Activated T-cell treated with anti-CD3 and anti-CD28 coated beads for 24 hours (primary cell): Measurements from ENCODE around the gene NSUN6.
"Not testable (repeated sequence)": the region's sequence is repeated elsewhere in the genome, so short reads cannot be mapped to it uniquely, and the experiment has no call there.

Experiments
- DNase-seq: peaks from one replicate; pipeline ENCODE4 v3.0.0-alpha.2; 2020; ENCODE audit warnings: low read depth

Gene NSUN6

DNA sequence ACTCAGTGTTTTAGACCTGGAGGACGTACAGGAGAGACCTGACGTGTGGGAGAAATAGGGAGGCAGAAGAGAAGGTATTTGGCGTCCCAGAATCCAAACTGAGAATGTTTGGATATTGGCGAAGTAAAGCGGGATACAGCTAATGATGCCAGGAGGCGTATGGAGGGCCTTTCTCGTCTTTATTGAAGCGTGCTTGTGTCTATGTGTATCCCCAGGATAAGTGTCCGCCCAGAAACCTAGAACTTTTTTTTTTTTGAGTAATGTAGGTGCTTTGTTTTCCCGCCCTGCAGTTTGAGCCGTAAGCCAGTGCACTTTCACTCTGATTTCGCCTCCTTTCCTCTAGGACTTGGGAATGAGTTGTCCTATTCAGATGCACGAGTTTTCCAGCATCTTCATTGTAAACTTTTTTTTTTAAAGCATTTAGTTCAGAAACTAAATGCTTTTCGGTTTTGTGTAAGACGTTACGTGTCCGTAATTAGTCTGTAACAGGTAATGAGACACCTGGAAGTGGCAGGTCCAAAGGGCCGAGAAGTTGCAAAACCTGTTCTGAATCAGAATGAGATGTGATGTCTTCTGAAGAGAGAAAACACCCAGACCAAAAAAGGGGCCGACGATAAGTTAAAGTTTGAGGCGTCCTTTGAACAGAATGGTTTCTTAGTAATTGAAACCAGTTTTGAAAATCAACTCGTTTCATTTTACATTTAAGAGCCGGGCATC, 8.6 kb upstream of the NSUN6 start:
- DNase-seq = no peak

DNA sequence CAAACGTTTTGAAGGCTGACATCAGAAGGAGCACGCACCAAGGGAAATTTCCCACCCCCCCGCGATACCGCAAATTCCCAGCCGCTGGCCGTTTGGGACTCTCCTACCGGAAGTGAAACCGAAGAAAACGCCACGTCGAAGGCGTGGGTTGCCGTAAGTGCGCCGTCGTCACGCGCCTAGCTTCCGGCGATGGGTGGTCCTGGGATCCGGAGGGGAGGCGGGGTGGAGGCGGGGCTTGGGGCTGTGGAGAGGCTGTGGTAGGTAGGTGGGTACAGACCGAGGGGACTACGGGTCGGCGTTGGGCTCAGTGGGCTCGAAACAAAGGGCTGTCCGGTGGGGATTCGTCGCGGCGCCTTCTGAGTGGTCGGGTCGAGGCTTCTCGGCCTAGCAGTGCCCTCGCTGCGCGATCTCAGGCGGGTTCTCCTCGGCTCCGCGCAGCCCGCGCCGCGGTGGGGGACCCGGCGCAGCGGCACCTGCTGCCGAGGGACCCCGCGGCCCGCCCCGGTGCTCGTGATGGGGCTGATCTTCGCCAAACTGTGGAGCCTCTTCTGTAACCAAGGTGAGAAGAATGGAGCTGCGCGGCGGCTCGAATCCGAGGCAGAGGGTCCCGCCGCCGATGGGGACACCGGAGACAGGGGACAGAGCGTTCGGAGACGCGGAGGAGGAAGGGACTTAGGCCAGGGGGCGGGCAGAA, 7.9 kb upstream of the NSUN6 start, which contains the start of gene ARL5B:
Gene ARL5B (plus strand): TSS at position 307 of the 694 bp plus-strand sequence. CDS start 207 bp downstream, at position 514.
- DNase-seq = peak; percentile 97

DNA sequence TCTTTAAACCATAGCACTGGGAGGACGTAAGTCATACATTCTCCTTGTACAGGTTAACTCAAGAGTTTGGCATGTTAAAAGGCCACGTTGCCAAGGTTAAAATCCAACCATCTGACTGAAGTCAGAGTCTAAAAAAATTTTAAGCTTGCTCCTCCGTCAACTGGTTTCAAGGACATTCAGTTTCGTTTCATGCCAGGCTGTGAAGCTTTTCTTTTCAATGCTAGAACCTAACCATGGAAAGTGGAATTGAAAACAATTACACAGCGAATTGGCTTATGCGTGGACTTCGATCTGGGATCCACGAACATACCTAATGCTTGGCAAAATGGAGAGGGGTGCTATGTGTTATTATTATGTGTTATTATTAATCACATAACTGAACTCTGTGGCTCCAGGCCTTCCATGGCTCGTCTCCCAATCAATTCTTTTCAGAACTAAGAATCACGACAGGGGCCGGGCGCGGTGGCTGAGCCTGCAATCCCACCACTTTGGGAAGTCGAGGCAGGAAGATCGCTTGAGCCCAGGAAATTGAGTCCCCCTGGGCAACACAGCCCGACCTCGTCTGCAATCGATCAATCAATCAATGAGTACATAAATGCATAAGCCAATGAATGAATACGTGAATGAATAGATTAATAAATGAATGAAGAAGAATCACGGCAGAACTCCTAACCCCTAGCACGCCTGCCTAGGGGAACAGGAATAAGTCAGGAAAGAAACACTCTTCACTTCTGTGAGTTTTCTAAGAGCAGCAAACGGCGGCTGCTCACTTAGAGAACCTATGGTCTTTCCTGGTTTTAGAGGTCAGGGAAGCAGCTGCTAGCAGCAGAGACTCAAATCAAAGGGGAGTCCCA, 7.1 kb upstream of the NSUN6 start:
- no peak for DNase-seq

DNA sequence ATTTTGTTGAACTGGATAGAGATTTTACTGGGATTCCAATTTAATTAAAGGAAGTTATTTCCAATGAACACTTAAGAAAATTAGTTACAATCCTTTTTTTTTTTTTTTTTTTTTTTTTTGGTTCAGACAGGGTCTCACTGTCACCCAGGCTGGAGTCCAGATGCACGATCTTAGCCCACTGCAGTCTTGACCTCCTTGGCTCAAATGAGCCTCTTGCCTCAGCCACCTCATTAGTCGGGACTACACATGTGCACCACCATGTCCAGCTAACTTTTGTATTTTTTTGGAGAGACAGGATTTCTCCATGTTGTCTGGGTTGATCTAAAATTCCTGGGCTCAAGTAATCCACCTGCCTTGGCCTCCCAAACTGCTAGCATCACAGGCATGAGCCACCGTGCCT, 5.3 kb upstream of the NSUN6 start:
- no peak for DNase-seq

DNA sequence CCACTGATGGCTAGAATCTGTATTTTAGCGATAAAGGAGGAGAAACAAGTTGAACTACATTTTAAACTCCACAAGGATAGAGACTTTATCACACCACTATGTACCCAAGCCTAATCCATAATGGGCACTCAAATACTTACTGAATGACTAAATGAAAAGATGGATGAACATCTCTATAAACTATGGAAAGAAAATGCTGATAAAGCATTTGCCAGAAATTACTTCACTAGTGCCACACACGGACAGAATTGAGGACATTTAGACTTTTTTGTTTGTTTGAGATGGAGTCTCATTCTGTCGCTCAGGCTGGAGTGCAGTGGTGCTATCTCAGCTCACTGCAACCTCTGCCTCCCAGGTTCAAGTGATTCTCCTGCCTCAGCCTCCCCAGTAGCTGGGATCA, 1.7 kb upstream of the NSUN6 start:
- DNase-seq = no peak

DNA sequence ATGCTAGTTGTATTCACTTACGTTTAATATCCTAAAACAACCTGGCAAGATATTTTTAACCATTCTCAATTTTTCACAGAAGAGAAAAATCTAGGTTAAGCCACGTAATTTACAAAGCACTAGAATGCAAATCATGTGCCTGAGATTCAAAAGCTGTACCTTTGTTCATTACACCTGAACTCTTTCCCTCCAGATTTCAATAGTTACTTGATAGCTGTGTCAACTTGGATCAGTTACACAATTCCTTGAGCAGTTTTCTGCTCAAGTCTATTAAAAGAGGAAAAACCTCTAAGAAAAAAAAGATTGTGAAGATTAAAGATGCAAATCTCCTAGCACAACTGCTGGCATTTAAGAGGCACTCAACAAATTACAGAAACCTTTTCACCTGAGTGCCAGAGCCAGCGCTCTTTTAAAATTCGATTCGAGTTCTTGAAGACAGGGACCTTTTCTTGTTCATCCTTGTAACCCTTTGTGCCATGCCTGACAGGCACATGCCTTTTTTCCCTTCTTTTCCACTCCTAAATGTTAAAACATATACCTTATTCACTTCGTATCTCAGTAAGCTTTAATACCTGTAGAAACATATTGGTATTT, 886 bp downstream of the NSUN6 start:
- DNase-seq = no peak

DNA sequence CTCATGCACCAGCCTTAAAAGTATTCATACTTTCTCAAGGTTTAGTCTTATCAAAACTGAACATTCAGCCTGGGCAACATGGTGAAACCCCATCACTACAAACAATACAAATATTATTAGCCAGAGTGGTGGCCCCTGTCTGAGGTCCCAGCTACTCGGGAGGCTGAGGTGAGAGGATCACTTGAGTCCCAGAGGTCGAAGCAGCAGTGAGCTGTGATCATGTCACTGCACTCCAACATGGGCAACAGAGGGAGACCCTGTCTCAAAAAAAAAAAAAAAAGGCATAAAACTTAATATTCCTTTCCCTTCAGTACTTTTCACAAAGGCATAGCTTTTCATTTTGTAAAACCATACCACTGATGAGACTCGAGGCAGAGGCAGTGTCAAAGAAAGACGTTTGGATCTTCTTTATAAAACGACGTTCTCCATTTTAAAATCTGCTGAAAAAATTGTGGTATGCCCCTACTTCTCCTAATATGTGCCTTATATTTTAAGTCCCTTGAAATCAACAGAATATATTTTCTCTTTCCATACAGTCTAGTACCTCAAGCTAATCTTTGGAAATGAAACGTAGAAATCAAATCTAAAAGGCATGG, 1.9 kb downstream of the NSUN6 start:
- DNase-seq = no peak

DNA sequence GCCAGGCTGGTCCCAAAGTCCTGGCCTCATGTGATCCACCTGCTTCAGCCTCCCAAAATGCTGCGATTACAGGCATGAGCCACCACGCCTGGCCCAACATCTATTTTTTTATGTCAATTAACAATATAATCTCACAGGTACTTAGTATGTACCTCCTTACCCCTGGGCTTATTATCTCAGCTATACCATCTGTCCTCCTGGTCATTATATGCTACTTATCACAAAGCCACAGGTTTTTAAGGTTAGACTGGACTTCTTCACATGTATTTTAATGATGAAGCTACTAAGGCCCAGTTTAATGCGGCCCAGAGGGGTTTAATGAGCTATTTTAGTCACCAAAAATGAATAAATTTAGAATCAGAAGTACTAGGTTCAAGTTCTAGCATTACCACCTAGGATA, 3.4 kb downstream of the NSUN6 start:
- no peak for DNase-seq

DNA sequence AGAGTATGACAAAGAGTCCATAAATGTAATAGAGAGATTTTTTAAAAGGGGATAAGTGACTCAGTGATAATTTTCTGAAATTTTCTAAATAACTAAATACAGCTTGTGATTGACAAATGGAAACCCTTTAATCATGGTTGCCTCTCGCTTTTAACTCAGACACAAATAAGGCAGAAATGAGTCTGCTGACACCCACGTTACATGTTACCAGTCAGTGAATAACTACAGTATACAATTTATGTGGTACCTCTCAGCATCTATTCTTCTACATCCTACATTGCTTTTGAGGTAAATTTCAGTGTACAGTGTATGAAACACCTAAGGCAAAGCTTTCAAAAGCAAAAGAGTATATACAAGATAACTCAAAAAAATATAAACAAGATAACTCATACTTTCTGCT, 4.2 kb downstream of the NSUN6 start:
- DNase-seq = no peak

DNA sequence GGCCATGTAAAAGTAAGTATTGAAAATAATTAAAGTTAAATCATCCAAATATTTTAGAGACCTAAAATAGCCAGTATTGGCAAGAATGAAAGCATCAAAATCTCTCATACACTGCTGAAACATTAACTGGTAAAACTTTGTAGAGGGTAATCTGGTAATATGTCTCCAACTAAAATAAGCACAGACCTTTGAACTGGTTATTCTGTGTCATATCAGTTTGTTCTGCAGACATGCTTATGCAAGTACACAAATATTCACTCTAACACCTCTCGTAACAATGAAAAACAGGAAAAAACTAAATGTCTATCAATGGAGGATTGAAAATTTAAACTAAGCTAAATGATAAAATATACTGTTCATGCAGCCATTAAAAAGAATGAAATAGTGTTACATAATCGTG, 11.7 kb downstream of the NSUN6 start:
- not testable (repeated sequence) for DNase-seq

DNA sequence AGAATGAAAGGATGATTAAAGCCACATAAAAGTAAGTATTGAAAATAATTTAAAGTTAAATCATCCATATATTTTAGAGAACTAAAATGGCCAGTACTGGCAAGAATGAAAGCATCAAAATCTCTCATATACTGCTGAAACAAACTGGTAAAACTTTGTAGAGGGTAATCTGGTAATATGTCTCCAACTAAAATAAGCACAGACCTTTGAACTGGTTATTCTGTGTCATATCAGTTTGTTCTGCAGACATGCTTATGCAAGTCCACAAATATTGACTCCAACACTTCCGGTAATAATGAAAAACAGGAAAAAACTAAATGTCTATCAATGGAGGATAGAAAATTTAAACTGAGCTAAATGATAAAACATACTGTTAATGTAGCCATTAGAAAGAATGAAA, 14.0 kb downstream of the NSUN6 start:
- not testable (repeated sequence) for DNase-seq

DNA sequence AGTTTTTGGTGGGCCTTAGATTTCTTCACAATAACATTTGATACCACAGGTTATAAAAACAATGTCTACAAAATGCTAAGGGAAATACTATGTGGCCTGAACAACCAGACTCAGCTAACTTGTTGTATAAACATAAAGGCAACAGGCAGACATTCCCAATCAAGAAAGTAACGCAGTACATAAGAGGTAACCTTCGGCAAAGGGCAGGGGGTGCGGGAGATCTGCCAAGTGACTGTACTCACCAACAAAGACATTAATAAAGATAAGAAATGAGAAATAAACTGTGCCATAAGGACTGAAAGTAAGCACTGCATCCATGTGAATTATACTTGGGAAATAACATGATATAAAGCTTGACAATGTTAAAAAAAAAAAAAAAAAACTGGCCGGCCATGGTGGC, 15.4 kb downstream of the NSUN6 start:
- DNase-seq = no peak

DNA sequence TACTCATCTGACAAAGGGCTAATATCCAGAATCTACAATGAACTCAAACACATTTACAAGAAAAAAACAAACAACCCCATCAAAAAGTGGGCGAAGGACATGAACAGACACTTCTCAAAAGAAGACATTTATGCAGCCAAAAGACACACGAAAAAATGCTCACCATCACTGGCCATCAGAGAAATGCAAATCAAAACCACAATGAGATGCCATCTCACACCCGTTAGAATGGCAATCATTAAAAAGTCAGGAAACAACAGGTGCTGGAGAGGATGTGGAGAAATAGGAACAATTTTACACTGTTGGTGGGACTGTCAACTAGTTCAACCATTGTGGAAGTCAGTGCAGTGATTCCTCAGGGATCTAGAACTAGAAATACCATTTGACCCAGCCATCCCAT, 18.9 kb downstream of the NSUN6 start:
- not testable (repeated sequence) for DNase-seq

DNA sequence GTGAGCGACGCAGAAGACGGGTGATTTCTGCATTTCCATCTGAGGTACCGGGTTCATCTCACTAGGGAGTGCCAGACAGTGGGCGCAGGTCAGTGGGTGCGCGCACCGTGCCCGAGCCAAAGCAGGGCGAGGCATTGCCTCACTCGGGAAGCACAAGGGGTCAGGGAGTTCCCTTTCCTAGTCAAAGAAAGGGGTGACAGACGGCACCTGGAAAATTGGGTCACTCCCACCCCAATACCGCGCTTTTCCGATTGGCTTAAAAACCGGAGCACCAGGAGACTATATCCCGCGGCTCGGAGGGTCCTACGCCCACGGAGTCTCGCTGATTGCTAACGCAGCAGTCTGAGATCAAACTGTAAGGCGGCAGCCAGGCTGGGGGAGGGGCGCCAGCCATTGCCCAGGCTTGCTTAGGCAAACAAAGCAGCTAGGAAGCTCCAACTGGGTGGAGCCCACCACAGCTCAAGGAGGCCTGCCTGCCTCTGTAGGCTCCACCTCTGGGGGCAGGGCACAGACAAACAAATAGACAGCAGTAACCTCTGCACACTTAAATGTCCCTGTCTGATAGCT, 23.9 kb downstream of the NSUN6 start:
- DNase-seq = peak; percentile 46

DNA sequence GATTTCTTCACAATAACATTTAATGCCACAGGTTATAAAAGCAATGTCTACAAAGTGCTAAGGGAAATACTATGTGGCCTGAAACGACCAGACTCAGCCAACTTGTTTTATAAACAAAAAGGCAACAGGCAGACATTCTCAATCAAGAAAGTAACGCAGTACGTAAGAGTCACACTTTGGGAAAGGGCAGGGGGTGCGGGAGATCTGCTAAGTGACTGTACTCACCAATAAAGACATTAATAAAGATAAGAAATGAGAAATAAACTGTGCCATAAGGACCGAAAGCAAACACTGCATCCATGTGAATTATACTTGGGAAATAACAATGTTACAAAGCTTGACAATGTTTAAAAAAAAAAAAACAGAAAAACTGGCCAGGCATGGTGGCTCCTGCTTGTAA, 25.5 kb downstream of the NSUN6 start:
- DNase-seq = no peak

DNA sequence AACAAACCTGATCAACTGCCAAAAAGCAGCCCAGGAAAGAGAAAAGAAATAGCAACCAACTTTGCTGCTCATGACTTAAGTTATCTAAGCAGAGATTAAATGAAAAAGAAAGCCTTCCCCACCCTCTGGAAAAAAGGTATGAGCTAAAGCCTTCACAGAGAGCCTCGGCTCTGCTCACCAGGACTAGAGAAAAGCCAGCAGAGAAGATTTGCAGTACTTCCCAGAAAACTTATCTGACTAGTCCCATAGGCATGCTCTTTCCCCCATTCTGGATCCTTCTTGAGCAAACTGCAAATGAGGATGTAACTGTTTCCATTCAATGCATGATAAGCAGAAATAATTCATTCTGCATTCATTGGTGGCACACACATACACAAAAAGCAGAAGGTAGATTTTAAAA, 27.7 kb downstream of the NSUN6 start:
- DNase-seq = not testable (repeated sequence)

DNA sequence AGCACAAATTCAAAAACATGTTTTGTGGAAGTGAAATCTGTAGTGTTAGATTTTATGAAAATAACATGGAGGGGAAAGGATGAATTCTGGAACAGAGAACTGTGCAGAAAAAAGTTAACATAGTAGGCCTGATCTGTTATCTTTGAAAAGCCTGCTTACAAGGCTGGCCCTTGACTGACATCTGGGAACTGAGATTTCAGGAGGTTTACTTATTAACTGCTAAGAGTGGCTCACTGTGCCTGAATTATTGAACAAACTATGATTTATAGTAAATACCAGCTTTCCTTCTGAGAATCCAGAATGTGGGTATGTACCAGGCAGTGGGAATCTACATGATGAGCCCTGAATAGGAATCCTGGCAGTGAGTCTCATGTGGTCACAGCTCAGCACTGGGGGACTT, 30.5 kb downstream of the NSUN6 start:
- DNase-seq = no peak

DNA sequence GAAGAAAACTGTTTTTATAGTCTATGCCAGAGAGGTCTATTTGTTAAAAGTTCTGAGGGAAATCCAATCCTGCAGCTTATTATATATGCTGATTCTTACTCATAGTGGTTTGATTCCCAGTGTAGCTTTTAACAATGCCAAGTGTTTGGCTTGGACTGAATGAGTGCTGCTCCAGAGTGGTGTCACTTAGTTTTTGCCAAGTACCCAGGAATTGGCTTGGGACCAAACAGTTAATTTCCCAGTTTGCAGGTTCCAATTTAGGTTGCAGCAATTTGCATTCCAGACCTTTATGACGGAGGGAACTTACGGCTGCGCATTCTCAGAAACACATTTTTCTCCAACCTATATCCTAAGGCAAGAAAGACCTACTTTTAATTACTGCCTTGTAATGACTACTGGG, 32.4 kb downstream of the NSUN6 start:
- no peak for DNase-seq

DNA sequence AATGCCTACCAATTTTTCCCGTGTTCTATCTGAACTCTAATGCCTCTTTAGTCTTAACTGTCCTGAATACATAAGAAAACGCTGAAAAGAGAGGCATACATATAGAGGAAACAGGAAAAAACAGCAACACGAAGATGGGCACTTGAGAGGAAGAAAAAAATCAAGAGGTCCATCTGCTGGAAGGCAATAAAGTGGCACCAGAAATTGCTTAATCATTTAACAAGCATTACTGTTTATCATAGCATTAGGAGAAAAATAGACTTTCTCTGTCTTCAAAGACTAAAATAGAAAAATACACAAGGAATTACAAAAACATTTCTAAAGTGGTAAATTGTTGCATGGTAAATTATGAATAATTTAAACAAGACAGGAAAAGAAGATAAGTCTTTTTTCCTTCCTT, 35.0 kb downstream of the NSUN6 start:
- DNase-seq = no peak

DNA sequence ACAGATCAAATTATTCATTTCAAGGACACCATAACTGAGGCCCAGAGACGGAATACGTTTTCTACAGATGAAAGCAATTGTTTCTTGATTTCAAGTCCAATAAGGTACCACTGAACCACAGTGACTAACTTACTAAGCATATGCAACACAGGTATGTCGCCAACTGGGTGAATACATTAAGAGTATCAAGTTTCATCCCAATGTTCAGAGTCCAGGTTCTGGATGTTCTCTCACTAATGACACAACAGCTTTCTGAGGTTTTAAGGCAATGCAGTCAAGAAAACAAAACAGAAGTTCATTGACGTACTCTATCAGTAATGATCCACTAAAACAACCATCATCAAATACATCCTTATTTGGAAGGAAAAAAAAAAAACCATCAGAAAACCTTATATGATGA, 35.8 kb downstream of the NSUN6 start:
- DNase-seq = no peak

DNA sequence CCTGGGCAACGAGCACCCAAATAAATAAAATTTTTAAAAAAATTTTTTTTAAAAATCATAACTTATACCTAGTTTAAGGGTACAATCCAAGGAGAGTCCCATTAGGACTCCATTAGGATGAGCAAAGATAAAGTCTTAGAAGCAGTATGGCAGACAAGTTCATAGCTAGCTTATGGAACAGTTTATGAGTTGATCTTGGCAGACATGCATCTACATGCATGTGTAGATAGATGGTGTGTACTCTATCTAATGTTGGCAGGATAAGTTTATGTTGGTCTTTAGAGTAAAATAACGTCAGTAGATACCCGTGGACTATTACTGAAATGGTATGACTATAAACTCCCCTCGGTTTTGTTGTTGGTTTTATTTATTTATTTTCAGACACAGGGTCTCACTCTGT, 40.2 kb downstream of the NSUN6 start:
- no peak for DNase-seq

DNA sequence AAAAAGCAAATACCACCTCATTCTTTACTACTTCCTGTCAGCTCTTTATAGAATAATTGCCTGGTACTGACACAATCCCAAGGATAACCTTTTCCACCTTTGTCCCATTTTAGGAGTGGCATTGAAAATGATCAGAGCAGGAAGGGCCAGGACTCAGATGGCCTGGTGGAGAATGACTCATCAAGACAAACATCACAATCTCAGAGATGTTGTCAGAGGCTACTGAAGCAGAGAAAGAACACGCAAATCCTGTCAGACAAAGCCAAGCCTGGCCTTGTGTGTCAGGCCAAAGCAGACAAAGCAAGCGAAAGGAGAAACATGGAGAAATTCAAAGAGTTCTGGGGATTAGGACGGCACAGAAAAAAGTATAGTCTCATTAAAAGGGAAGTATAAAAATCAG, 40.9 kb downstream of the NSUN6 start:
- DNase-seq = no peak
